IMR-90 (cell line): ENCODE data around the gene TRIO. TPM values are rescaled to one million over a fixed set of nuclear protein-coding genes. Genes with fewer than 3 reads are reported as not detected.

Experiments used
- ATAC-seq: fragments of 200-7000 bp; cut with Tn5 transposase; 2 replicates; pipeline ENCODE4 v1.9.1; 2020; ENCODE audit warnings: low read depth, mild to moderate bottlenecking, moderate library complexity
- BruUV-seq: library from RNA; stranded (reverse); fragments of 400-500 nt; replicated peaks from 2 replicates; lab custom pipeline; 2021; lab: Mats Ljungman, UMichigan
- CTCF ChIA-PET: fragments of 300-600 bp; formaldehyde crosslinking; extraction: SDS; loops from one replicate; lab custom pipeline; 2021; ENCODE audit warnings: antibody characterized with exemption; lab: Yijun Ruan, JAX
- POLR2A ChIA-PET: fragments of 300-600 bp; sonication (Branson Sonifier 250); formaldehyde crosslinking; loops from one replicate; lab custom pipeline; 2022; ENCODE audit warnings: antibody characterized with exemption; ENCODE audit not compliant: unreplicated experiment; lab: Charles Lee
- DNase-seq: peaks from one replicate; pipeline ENCODE4 v3.0.0; 2013
- H2AFZ ChIP-seq: replicated peaks from 2 replicates; pipeline ENCODE3; 2013; ENCODE audit warnings: low read length, mild to moderate bottlenecking; ENCODE audit not compliant: poor library complexity
- H2AK5ac ChIP-seq: 2 replicates; pipeline ENCODE4 v1.6.1; 2013; ENCODE audit warnings: low read depth, low read length, inconsistent platforms
- H2AK9ac ChIP-seq: replicated peaks from 2 replicates; pipeline ENCODE3; 2013; ENCODE audit warnings: mild to moderate bottlenecking, low read depth, low read length, moderate library complexity; ENCODE audit not compliant: poor library complexity
- H2BK120ac ChIP-seq: 2 replicates; pipeline ENCODE4 v1.6.1; 2013; ENCODE audit warnings: low read depth, low read length, inconsistent platforms
- H2BK15ac ChIP-seq: 3 replicates; pipeline ENCODE4 v1.6.1; 2013; ENCODE audit warnings: low read depth, low read length, inconsistent platforms
- H2BK20ac ChIP-seq: 2 replicates; pipeline ENCODE4 v1.6.1; 2013; ENCODE audit warnings: low read depth, mild to moderate bottlenecking, inconsistent platforms, low read length, moderate library complexity
- H2BK5ac ChIP-seq: 2 replicates; pipeline ENCODE4 v1.6.1; 2013; ENCODE audit warnings: mild to moderate bottlenecking, low read depth, low read length, inconsistent platforms; ENCODE audit not compliant: poor library complexity, severe bottlenecking
- H3K14ac ChIP-seq: replicated peaks from 2 replicates; pipeline ENCODE4 v1.6.1; 2013; ENCODE audit warnings: low read depth, low read length, inconsistent platforms
- H3K18ac ChIP-seq: 2 replicates; pipeline ENCODE4 v1.6.1; 2013; ENCODE audit warnings: low read depth, low read length, control low read depth
- H3K23ac ChIP-seq: 2 replicates; pipeline ENCODE4 v1.6.1; 2013; ENCODE audit warnings: low read depth, low read length, inconsistent platforms
- H3K27ac ChIP-seq: 2 replicates; pipeline ENCODE4 v1.5.1; 2013; ENCODE audit warnings: mild to moderate bottlenecking, control low read depth, low read length; ENCODE audit not compliant: insufficient read depth
- H3K27me3 ChIP-seq: 2 replicates; pipeline ENCODE4 v1.6.1; 2013; ENCODE audit warnings: low read length; ENCODE audit not compliant: control insufficient read depth, insufficient read depth
- H3K36me3 ChIP-seq: 2 replicates; pipeline ENCODE4 v1.6.1; 2013; ENCODE audit warnings: low read length, mixed read lengths; ENCODE audit not compliant: control insufficient read depth, insufficient read depth
- H3K4ac ChIP-seq: 2 replicates; pipeline ENCODE4 v1.6.1; 2013; ENCODE audit warnings: low read depth, low read length, inconsistent platforms
- H3K4me1 ChIP-seq: 2 replicates; pipeline ENCODE4 v1.6.1; 2013; ENCODE audit warnings: low read length, mixed read lengths; ENCODE audit not compliant: control insufficient read depth, insufficient read depth
- H3K4me2 ChIP-seq: 2 replicates; pipeline ENCODE4 v1.6.1; 2013; ENCODE audit warnings: low read depth, mild to moderate bottlenecking, control low read depth, low read length, moderate library complexity
- H3K4me3 ChIP-seq: 2 replicates; pipeline ENCODE4 v1.5.1; 2013; ENCODE audit warnings: low read depth, mild to moderate bottlenecking, control low read depth, low read length, moderate library complexity; ENCODE audit not compliant: insufficient read depth
- H3K56ac ChIP-seq: 2 replicates; pipeline ENCODE4 v1.6.1; 2013; ENCODE audit warnings: low read length, inconsistent platforms; ENCODE audit not compliant: insufficient read depth; ENCODE audit errors: extremely low read depth
- H3K79me1 ChIP-seq, 2 experiments: 2 replicates each; pipeline ENCODE4 v1.6.1; 2013; ENCODE audit warnings: low read length in 2 of 2, inconsistent platforms in 1 of 2, low read depth in 1 of 2
- H3K9ac ChIP-seq: 2 replicates; pipeline ENCODE4 v1.6.1; 2013; ENCODE audit warnings: low read depth, low read length, control low read depth
- H3K9me1 ChIP-seq: 2 replicates; pipeline ENCODE4 v1.6.1; 2013; ENCODE audit warnings: low read length, inconsistent platforms; ENCODE audit not compliant: insufficient read depth
- H3K9me3 ChIP-seq: 2 replicates; pipeline ENCODE4 v1.6.1; 2013; ENCODE audit warnings: low read length; ENCODE audit not compliant: control insufficient read depth, insufficient read depth
- H4K20me1 ChIP-seq: 2 replicates; pipeline ENCODE4 v1.6.1; 2013; ENCODE audit warnings: low read length, inconsistent platforms; ENCODE audit not compliant: insufficient read depth
- H4K5ac ChIP-seq: 2 replicates; pipeline ENCODE4 v1.6.1; 2013; ENCODE audit warnings: mild to moderate bottlenecking, low read depth, low read length, control low read depth
- H4K8ac ChIP-seq, 2 experiments: 2 replicates each; pipeline ENCODE4 v1.6.1; 2013; ENCODE audit warnings: low read depth in 2 of 2, low read length in 2 of 2, control low read depth in 1 of 2, inconsistent platforms in 1 of 2
- H4K91ac ChIP-seq: 2 replicates; pipeline ENCODE4 v1.6.1; 2013; ENCODE audit warnings: low read depth, low read length, inconsistent platforms; ENCODE audit not compliant: insufficient read depth
- BHLHE40 ChIP-seq: fragments of 150-350 bp; IDR thresholded peaks from 2 replicates; pipeline ENCODE4 v1.6.1; 2016; ENCODE audit warnings: mild to moderate bottlenecking, low read depth, low read length
- CEBPB ChIP-seq: IDR thresholded peaks from 2 replicates; pipeline ENCODE4 v1.6.1; 2012; ENCODE audit warnings: low read depth, low read length, improper control_type of control experiment
- CHD1 ChIP-seq: IDR thresholded peaks from 2 replicates; pipeline ENCODE4 v1.6.1; 2012; ENCODE audit warnings: low read depth, low read length, improper control_type of control experiment
- FOS ChIP-seq: fragments of 150-350 bp; IDR thresholded peaks from 2 replicates; pipeline ENCODE4 v1.6.1; 2016; ENCODE audit warnings: low read depth, low read length
- MAFK ChIP-seq: IDR thresholded peaks from 2 replicates; pipeline ENCODE4 v1.6.1; 2012; ENCODE audit warnings: low read depth, low read length, improper control_type of control experiment
- MAZ ChIP-seq: IDR thresholded peaks from 2 replicates; pipeline ENCODE4 v1.6.1; 2012; ENCODE audit warnings: low read depth, mild to moderate bottlenecking, low read length, improper control_type of control experiment, moderate library complexity, borderline replicate concordance
- MXI1 ChIP-seq: IDR thresholded peaks from 2 replicates; pipeline ENCODE4 v1.6.1; 2012; ENCODE audit warnings: low read depth, mild to moderate bottlenecking, low read length, moderate library complexity, borderline replicate concordance
- NFE2L2 ChIP-seq: fragments of 150-350 bp; IDR thresholded peaks from 2 replicates; pipeline ENCODE4 v1.6.1; 2016; ENCODE audit warnings: low read depth, mild to moderate bottlenecking, low read length
- POLR2A ChIP-seq: IDR thresholded peaks from 2 replicates; pipeline ENCODE4 v1.6.1; 2012; ENCODE audit warnings: mild to moderate bottlenecking, low read depth, low read length
- RAD21 ChIP-seq: IDR thresholded peaks from 2 replicates; pipeline ENCODE4 v1.6.1; 2012; ENCODE audit warnings: low read length, improper control_type of control experiment
- RCOR1 ChIP-seq: IDR thresholded peaks from 2 replicates; pipeline ENCODE4 v1.6.1; 2012; ENCODE audit warnings: mild to moderate bottlenecking, low read length, improper control_type of control experiment; ENCODE audit not compliant: insufficient replicate concordance
- RFX5 ChIP-seq: IDR thresholded peaks from 2 replicates; pipeline ENCODE4 v1.8.0; 2012; ENCODE audit warnings: low read depth, mild to moderate bottlenecking, low read length, moderate library complexity
- SMC3 ChIP-seq: fragments of 150-350 bp; IDR thresholded peaks from 2 replicates; pipeline ENCODE4 v1.6.1; 2016; ENCODE audit warnings: low read depth, mild to moderate bottlenecking, antibody characterized with exemption, low read length, moderate library complexity
- WGBS, 2 experiments: methylation state at CpG; one replicate each; pipeline versions ENCODE4 v1.1.5 to v1.1.7; 2013; ENCODE audit warnings: missing lambda C conversion rate in 2 of 2; ENCODE audit not compliant: insufficient read length in 1 of 2; ENCODE audit errors: extremely low coverage in 2 of 2; 5-methylcytosine and 5-hydroxymethylcytosine counted together
- dilution Hi-C: fragments of 300-500 bp; cut with HindIII; formaldehyde crosslinking; loops from one replicate; pipeline ENCODE4 v1.14.3; 2018; ENCODE audit warnings: low sequenced_read_pairs; ENCODE audit not compliant: unreplicated experiment
- in situ Hi-C: fragments of 300-500 bp; cut with MboI; formaldehyde crosslinking; loops from 3 replicates; pipeline ENCODE4 v1.14.3; 2019; ENCODE audit warnings: low sequenced_read_pairs, inconsistent platforms, mixed read lengths
- intact Hi-C: fragments of 100-400 bp; cut with micrococcal nuclease; formaldehyde crosslinking; loops from 2 replicates; pipeline ENCODE4 v1.10.0; 2022
- polyA plus RNA-seq, 3 experiments: library from polyadenylated mRNA; depleted of rRNA; stranded (reverse); fragments of >200 nt; gene quantifications; 2 replicates each; pipeline ENCODE4 v1.2.3, GENCODE V29; 2012; ENCODE audit warnings: low replicate concordance in 1 of 3
- total RNA-seq: library from RNA; depleted of rRNA; stranded (reverse); fragments of >200 nt; gene quantifications from 2 replicates; pipeline ENCODE4 v1.2.3, GENCODE V29; 2012
- TF ChIP-seq, protein P1 (sequence below): fragments of 150-350 bp; IDR thresholded peaks from 2 replicates; pipeline ENCODE4 v1.6.1; 2016; ENCODE audit warnings: low read depth, mild to moderate bottlenecking, low read length, moderate library complexity, borderline replicate concordance
- TF ChIP-seq, protein P2 (sequence below): fragments of 150-350 bp; IDR thresholded peaks from 2 replicates; pipeline ENCODE4 v1.6.1; 2017; ENCODE audit warnings: mild to moderate bottlenecking, antibody characterized with exemption, low read length, low read depth
- TF ChIP-seq, protein P3 (sequence below): conservative IDR thresholded peaks from 2 replicates; pipeline ENCODE4 v1.5.1; 2012; ENCODE audit warnings: mild to moderate bottlenecking, low read depth, low read length, improper control_type of control experiment

TRIO gene
- total and polyA plus RNA-seq, 2 of the 4 experiments (the other 2 are of a cell fraction) = 206 to 522 TPM

DNA sequence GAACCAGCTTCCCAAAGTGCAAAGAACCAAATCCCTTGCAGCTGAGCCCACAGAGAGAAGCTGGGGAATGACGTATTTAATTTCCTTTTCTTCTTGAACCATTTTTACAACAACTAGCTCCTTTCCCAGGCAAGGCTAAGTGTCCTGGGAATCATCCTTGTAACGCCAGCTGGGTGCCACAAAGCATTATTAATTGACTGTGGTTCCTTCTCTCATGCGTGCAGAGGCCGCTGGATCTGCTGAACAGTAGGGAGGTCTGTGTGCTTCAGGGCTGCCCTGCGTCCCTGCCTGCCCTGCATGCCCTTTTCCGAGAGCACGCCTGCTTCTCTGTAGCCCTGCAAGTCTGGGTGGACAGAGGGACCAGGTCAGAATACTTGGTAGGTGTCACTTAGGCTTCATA lies 314.3 kb downstream of the TRIO start:
- H4K8ac ChIP-seq = no peak overlapping the region
- H3K56ac ChIP-seq = no peak overlapping the region
- H2AK5ac ChIP-seq = no peak overlapping the region
- no peak overlapping the region for H3K4me3 ChIP-seq
- no peak overlapping the region for H2BK15ac ChIP-seq
- peak overlapping the region; percentile 64; the same call in 1 of the 2 replicates for H3K23ac ChIP-seq
- H3K4me1 ChIP-seq = peaks cover 19% of the 10 kb centered on the region
- H3K18ac ChIP-seq = no peak overlapping the region
- no peak overlapping the region for H2BK20ac ChIP-seq
- peak overlapping the region; percentile 0; the same call in 1 of the 2 replicates for H3K27ac ChIP-seq
- peaks cover 92% of the 10 kb centered on the region for H4K20me1 ChIP-seq
- no peaks in the 10 kb centered on the region for H3K9me3 ChIP-seq
- H3K27me3 ChIP-seq = no peaks in the 10 kb centered on the region
- no peak overlapping the region for H3K9ac ChIP-seq
- in situ Hi-C loops = no loop called here
- no peak for TF ChIP-seq RAD21
- TF ChIP-seq CHD1 = no peak
- TF ChIP-seq MXI1 = no peak
- TF ChIP-seq BHLHE40 = no peak
- TF ChIP-seq, protein P1, sequence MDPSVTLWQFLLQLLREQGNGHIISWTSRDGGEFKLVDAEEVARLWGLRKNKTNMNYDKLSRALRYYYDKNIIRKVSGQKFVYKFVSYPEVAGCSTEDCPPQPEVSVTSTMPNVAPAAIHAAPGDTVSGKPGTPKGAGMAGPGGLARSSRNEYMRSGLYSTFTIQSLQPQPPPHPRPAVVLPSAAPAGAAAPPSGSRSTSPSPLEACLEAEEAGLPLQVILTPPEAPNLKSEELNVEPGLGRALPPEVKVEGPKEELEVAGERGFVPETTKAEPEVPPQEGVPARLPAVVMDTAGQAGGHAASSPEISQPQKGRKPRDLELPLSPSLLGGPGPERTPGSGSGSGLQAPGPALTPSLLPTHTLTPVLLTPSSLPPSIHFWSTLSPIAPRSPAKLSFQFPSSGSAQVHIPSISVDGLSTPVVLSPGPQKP = no peak
- TF ChIP-seq NFE2L2 = no peak
- TF ChIP-seq, protein P2, sequence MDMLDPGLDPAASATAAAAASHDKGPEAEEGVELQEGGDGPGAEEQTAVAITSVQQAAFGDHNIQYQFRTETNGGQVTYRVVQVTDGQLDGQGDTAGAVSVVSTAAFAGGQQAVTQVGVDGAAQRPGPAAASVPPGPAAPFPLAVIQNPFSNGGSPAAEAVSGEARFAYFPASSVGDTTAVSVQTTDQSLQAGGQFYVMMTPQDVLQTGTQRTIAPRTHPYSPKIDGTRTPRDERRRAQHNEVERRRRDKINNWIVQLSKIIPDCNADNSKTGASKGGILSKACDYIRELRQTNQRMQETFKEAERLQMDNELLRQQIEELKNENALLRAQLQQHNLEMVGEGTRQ = no peak
- TF ChIP-seq POLR2A = no peak
- no peak for TF ChIP-seq SMC3
- TF ChIP-seq RFX5 = no peak
- TF ChIP-seq, protein P3, sequence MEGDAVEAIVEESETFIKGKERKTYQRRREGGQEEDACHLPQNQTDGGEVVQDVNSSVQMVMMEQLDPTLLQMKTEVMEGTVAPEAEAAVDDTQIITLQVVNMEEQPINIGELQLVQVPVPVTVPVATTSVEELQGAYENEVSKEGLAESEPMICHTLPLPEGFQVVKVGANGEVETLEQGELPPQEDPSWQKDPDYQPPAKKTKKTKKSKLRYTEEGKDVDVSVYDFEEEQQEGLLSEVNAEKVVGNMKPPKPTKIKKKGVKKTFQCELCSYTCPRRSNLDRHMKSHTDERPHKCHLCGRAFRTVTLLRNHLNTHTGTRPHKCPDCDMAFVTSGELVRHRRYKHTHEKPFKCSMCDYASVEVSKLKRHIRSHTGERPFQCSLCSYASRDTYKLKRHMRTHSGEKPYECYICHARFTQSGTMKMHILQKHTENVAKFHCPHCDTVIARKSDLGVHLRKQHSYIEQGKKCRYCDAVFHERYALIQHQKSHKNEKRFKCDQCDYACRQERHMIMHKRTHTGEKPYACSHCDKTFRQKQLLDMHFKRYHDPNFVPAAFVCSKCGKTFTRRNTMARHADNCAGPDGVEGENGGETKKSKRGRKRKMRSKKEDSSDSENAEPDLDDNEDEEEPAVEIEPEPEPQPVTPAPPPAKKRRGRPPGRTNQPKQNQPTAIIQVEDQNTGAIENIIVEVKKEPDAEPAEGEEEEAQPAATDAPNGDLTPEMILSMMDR = no peak
- no peak for TF ChIP-seq MAZ
- TF ChIP-seq FOS = no peak
- no peak for TF ChIP-seq CEBPB
- no peak for TF ChIP-seq MAFK
- TF ChIP-seq RCOR1 = no peak
- peaks cover 45 to 82% of the 10 kb centered on the region in 2 experiments for H3K79me1 ChIP-seq
- H2AFZ ChIP-seq = no peak overlapping the region
- no peak overlapping the region for H4K5ac ChIP-seq
- BruUV-seq = no TSS peak
- 80% methylated on average over 1 of the region's 7 CpGs; no CpG with 5 or more reads in 1 of the 2 experiments for WGBS, 2 experiments
- H3K4ac ChIP-seq = no peak overlapping the region
- no peak overlapping the region for H2AK9ac ChIP-seq
- intact Hi-C loops = no loop called here
- H3K14ac ChIP-seq = no peak overlapping the region
- H2BK120ac ChIP-seq = no peak overlapping the region
- H3K9me1 ChIP-seq = peaks cover 33% of the 10 kb centered on the region
- H4K91ac ChIP-seq = no peak overlapping the region
- CTCF ChIA-PET = interaction anchor here (1.1 kb wide), 1 partner anchor 10 kb away, joined by 3 read pairs; no protein-coding TSS in a partner anchor
- no peak for ATAC-seq
- no peak overlapping the region for H2BK5ac ChIP-seq
- DNase-seq = no peak
- peaks cover 60% of the 10 kb centered on the region for H3K36me3 ChIP-seq
- no peak overlapping the region for H3K4me2 ChIP-seq
- POLR2A ChIA-PET = no interaction called here
- dilution Hi-C loops = no loop called here
